OCI-LY1 (cell line): ENCODE measurements around the gene CMBL.

Source experiments
- H2AFZ ChIP-seq: fragments of 200-600 bp; sonication (generic), shearing (Covaris generic); 2 replicates; pipeline ENCODE4 v1.6.0; 2014; ENCODE audit warnings: antibody characterized with exemption, mild to moderate bottlenecking, low read length
- H3F3A ChIP-seq: fragments of 200-600 bp; sonication (generic), shearing (Covaris generic); 2 replicates; pipeline ENCODE4 v1.6.0; 2014; ENCODE audit warnings: mild to moderate bottlenecking, antibody characterized with exemption, low read length, moderate library complexity; ENCODE audit not compliant: insufficient read depth
- H3K27ac ChIP-seq: fragments of 200-600 bp; sonication (generic); 2 replicates; pipeline ENCODE4 v1.5.1; 2014; ENCODE audit warnings: low read length, mixed run types, mild to moderate bottlenecking, low read depth; ENCODE audit not compliant: poor library complexity, severe bottlenecking
- H3K27me3 ChIP-seq: fragments of 200-600 bp; sonication (generic); 2 replicates; pipeline ENCODE4 v1.6.0; 2014; ENCODE audit warnings: antibody characterized with exemption, mild to moderate bottlenecking, low read length, moderate library complexity; ENCODE audit not compliant: insufficient read depth
- H3K36me3 ChIP-seq: fragments of 200-600 bp; sonication (generic); 2 replicates; pipeline ENCODE4 v1.6.1; 2014; ENCODE audit warnings: mild to moderate bottlenecking, antibody characterized with exemption, low read length, moderate library complexity, mixed read lengths; ENCODE audit not compliant: insufficient read depth
- H3K4me1 ChIP-seq: fragments of 200-600 bp; sonication (generic); 2 replicates; pipeline ENCODE4 v1.5.1; 2014; ENCODE audit warnings: mild to moderate bottlenecking, low read length, moderate library complexity; ENCODE audit not compliant: insufficient read depth, severe bottlenecking
- H3K4me2 ChIP-seq: fragments of 200-600 bp; sonication (generic), shearing (Covaris generic); 2 replicates; pipeline ENCODE4 v1.6.1; 2014; ENCODE audit warnings: low read length
- H3K4me3 ChIP-seq: fragments of 200-600 bp; sonication (generic); 2 replicates; pipeline ENCODE4 v1.5.1; 2014; ENCODE audit warnings: low read length, low read depth, mild to moderate bottlenecking, mixed read lengths; ENCODE audit not compliant: poor library complexity, severe bottlenecking
- H3K79me2 ChIP-seq: fragments of 200-600 bp; shearing (Covaris generic); 2 replicates; pipeline ENCODE4 v1.6.1; 2016; ENCODE audit warnings: mixed run types, low read length, mixed read lengths; ENCODE audit not compliant: insufficient read depth
- H3K9ac ChIP-seq: fragments of 200-600 bp; sonication (generic), shearing (Covaris generic); 2 replicates; pipeline ENCODE4 v1.6.1; 2014; ENCODE audit warnings: mild to moderate bottlenecking, low read length, mixed read lengths
- H3K9me2 ChIP-seq: fragments of 200-600 bp; sonication (generic), shearing (Covaris generic); 2 replicates; pipeline ENCODE4 v1.6.1; 2014; ENCODE audit warnings: low read depth, mild to moderate bottlenecking, low read length, mixed read lengths
- H3K9me3 ChIP-seq: fragments of 200-600 bp; shearing (Covaris generic); 2 replicates; pipeline ENCODE4 v1.6.1; 2014; ENCODE audit warnings: low read length, mixed read lengths
- H4K20me1 ChIP-seq: fragments of 200-600 bp; sonication (generic), shearing (Covaris generic); 2 replicates; pipeline ENCODE4 v1.6.0; 2016; ENCODE audit warnings: mild to moderate bottlenecking, low read length; ENCODE audit not compliant: insufficient read depth
- CTCF ChIP-seq: fragments of 200-600 bp; sonication (generic), shearing (Covaris generic); IDR thresholded peaks from 2 replicates; pipeline ENCODE4 v1.5.1; 2017; ENCODE audit warnings: mild to moderate bottlenecking, antibody characterized with exemption, low read length, moderate library complexity, mixed read lengths
- EZH2 ChIP-seq: fragments of 200-600 bp; sonication (generic), shearing (Covaris generic); IDR thresholded peaks from 2 replicates; pipeline ENCODE4 v1.8.0; 2017; ENCODE audit warnings: borderline replicate concordance, mixed run types, mild to moderate bottlenecking, antibody characterized with exemption, low read length, moderate library complexity, mixed read lengths

Gene CMBL

GRCh38 chr5:10251405-10251804 is 56.3 kb downstream of the CMBL start:
- no peaks in the 10 kb centered on the region for H3K27me3 ChIP-seq
- H3F3A ChIP-seq: no peaks in the 10 kb centered on the region
- peaks cover 54% of the 10 kb centered on the region for H3K79me2 ChIP-seq
- no peaks in the 10 kb centered on the region for H4K20me1 ChIP-seq
- TF ChIP-seq EZH2: no peak
- no peak for TF ChIP-seq CTCF
- no peak overlapping the region for H2AFZ ChIP-seq
- H3K27ac ChIP-seq: no peak overlapping the region
- no peaks in the 10 kb centered on the region for H3K9me2 ChIP-seq
- no peaks in the 10 kb centered on the region for H3K9me3 ChIP-seq
- H3K4me1 ChIP-seq: peaks cover 44% of the 10 kb centered on the region
- H3K4me2 ChIP-seq: peak overlapping the region; percentile 69
- H3K9ac ChIP-seq: peak overlapping the region; percentile 90
- H3K36me3 ChIP-seq: peaks cover 56% of the 10 kb centered on the region
- H3K4me3 ChIP-seq: peak overlapping the region; percentile 93

GRCh38 chr5:10250806-10251276 is 56.9 kb downstream of the CMBL start:
- Histone ChIP-seq H3K27me3 (no peaks in the 10 kb centered on the region), H3K36me3 (peaks cover 50% of the 10 kb centered on the region), H3F3A (no peaks in the 10 kb centered on the region), H4K20me1 (no peaks in the 10 kb centered on the region), H3K9ac (peak overlapping the region; percentile 90), H3K27ac (peak overlapping the region; percentile 84), H2AFZ (no peak overlapping the region), H3K4me3 (peak overlapping the region; percentile 93), H3K79me2 (peaks cover 54% of the 10 kb centered on the region), H3K4me2 (peak overlapping the region; percentile 69), H3K4me1 (peaks cover 44% of the 10 kb centered on the region), H3K9me2 (no peaks in the 10 kb centered on the region), H3K9me3 (no peaks in the 10 kb centered on the region)
- TF ChIP-seq EZH2 (no peak), CTCF (no peak)

- H3K79me2 ChIP-seq: peaks cover 50% of the 10 kb centered on the region
- H3K36me3 ChIP-seq: peaks cover 43% of the 10 kb centered on the region
- H2AFZ ChIP-seq: peak within 1 kb of the TSS; percentile 88; the same call in 1 of the 2 replicates
- TF ChIP-seq EZH2: no peak
- no peak for TF ChIP-seq CTCF
- H4K20me1 ChIP-seq: no peaks in the 10 kb centered on the region
- H3K9me3 ChIP-seq: no peaks in the 10 kb centered on the region
- peaks cover 44% of the 10 kb centered on the region for H3K4me1 ChIP-seq
- H3K27me3 ChIP-seq: no peaks in the 10 kb centered on the region
- no peaks in the 10 kb centered on the region for H3K9me2 ChIP-seq
- H3K9ac ChIP-seq: peak within 1 kb of the TSS; percentile 90
- peak within 1 kb of the TSS; percentile 69 for H3K4me2 ChIP-seq
- no peaks in the 10 kb centered on the region for H3F3A ChIP-seq
- peak within 1 kb of the TSS; percentile 84 for H3K27ac ChIP-seq
- H3K4me3 ChIP-seq: peak within 1 kb of the TSS; percentile 93
Observed at GRCh38 chr5:10249948-10250805, 57.5 kb downstream of the CMBL start, which contains the start of gene CCT5. CCT5 (plus strand) TSS chr5:10250280; CDS start chr5:10250341, 61 bp downstream.
